Myocyte (in vitro differentiated cells): ENCODE results near the gene DIAPH2. TPM values are rescaled to one million over a fixed set of nuclear protein-coding genes. Genes with fewer than 3 reads are reported as not detected.
"Not testable (repeated sequence)": the region's sequence is repeated elsewhere in the genome, so short reads cannot be mapped to it uniquely, and the experiment has no call there.

Experiments used
- DNase-seq: peaks from one replicate; pipeline ENCODE4 v3.0.0-alpha.2; 2012; ENCODE audit warnings: low read depth
- total RNA-seq: library from RNA; depleted of rRNA; stranded (reverse); fragments of >200 nt; gene quantifications from 2 replicates; pipeline ENCODE4 v1.2.3, GENCODE V29; 2014

The DIAPH2 gene
- total RNA-seq, 1 donor from 2014 or later, result 6.4 TPM

DNA sequence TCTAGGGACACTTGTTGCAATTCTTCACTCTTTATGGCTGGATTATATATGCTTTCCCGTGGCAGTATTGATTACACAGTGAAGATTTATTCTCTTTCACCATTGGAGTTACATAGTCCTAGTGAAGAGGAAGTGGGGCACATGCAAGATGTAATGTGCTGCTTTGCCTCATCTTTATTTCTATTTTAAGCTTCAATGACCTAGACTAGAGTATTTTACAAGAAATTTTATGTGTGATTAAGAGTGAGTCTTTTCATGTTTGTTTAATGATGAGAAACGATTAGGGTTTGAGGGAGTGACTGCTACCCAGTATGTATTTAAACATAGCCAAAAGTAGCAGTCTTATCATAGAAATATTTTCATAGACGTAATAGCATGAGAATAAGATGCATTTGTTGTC, 30.8 kb downstream of the DIAPH2 start:
- DNase-seq, result no peak

DNA sequence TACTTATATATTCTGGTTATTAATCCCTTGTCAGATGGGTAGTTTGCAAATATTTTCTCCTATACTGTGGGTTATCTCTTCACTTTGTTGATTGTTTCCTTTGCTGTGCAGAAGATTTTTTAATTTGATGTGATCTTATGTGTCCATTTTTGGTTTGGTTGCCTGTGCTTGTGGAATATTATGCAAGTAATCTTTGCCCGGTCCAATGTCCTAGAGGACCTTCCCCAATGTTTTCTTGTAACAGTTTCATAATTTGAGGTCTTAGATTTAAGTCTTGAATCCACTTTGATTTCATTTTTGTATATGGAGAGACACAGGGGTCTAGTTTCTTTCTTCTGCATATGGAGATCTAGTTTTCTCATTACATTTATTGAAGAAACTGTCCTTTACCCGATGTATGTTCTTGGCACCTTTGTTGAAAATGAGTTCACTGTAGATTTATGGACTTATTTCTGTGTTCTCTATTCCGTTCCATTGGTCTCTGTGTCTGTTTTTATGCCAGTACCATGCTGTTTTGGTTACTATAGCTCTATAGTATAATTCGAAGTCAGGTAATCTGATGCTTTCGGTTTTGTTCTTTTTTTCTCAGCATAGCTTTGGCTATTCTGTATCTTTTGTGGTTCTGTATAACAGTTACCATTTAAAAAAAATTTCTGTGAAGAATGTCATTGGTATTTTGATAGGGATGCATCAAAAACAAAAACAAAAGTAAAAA, 34.7 kb downstream of the DIAPH2 start:
- no peak for DNase-seq

DNA sequence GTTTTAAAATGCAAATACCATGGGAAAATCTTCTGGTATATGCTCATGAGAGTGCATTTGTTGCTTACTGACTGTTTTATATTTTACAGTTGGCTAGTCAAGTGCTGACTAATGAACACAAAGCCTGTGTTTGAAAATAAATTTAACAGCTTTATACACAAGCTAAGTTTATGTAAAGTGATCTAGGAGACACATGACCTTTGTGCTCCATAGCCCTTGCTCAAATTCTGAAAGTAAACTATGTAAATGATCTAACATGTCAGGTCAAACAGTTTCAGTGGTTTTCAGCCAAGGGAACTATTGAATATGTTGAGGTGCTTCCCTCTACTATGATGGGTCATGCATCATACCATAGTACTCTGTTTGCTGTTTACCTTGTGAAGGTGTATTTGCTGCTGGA, 36.7 kb downstream of the DIAPH2 start:
- no peak for DNase-seq

DNA sequence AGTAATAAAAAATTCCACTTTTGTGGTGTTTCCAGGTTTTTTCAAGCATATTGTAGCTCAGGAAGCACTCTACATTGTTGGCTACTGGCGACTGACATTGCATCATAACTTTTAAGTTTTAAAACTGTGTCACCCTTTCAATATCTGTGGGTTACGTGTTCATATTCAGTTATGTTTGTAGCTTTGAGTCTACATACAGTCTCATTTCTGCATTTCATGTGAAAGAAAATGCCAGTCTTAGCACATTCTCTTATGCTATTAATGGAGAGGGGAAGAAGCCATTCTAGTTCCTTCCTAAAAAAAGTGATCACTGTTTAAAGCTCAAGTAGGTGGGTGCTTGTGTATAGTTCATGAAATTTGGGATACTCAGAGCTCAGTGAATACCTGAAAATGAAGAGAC, 38.1 kb downstream of the DIAPH2 start:
- no peak for DNase-seq

DNA sequence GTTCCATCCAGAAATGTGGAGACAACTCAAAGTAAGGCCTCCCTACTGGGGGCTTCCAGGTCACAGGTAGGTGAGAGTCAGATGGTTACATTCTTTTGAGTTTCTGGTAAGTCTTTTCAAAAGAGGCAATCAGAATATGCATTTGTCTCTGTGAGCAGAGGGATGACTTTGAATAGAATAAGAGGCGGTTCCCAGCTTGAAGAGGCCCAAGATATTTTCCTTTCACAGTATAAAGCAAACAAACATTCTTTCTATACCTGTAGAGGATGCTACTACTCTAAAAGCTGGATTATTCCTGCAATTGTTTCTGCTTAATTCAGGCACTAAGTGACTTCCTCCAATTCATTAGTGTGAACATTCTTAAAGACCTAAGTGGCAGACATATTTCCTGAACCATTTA, 44.4 kb downstream of the DIAPH2 start:
- DNase-seq, result no peak

DNA sequence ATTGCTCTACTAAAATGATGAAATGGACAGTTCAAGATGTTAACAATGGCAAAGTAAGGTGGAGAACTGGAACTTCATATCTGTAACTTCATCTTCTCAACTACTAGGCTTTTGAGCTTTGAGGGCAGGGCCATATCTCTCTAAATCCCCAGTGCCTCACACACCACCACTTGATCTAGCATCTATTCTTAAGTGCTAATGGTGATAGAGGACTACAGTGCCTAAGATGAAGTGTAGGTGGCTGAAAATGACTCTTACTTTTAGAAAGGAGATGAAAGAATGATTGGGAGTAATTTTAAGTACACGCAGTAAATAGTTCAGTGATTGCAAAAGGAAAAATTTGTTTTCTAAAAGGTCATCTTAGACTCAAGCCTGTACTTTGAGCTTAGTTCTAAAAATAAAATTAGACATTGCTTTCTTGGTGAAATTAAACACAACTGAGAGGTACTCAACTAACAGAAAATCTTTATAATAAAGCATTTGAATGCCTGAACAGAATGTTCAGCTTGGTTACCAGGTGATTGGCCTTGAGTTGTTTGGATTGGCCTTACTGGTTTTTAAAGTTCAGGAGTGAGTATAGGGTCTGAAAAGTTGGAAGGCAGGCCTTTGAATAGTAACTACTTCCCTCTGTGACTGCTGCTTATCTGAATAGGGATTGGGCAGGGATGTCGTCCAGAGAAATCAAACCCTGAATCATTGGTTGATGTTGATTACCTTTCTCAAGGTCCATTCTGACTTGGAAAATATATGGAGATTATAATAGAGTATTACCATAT, 45.4 kb downstream of the DIAPH2 start:
- DNase-seq, result no peak

DNA sequence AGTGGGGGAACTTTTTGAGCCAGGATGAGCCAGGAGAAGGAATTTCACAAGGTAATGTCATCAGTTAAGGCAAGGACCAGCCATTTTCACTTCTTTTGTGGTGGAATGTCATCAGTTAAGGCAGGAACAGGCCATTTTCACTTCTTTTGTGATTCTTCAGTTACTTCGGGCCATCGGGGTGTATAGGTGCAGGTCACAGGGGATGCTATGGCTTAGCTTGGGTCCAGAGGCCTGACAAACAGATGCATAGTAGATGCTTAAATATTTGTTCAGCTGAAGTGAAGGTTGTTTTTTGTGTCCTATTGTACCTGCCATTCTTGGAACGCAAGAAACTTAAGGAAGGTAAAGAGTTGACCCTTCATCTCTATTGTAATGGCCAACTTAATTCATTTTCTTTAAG, 46.4 kb downstream of the DIAPH2 start:
- DNase-seq, result not testable (repeated sequence)

DNA sequence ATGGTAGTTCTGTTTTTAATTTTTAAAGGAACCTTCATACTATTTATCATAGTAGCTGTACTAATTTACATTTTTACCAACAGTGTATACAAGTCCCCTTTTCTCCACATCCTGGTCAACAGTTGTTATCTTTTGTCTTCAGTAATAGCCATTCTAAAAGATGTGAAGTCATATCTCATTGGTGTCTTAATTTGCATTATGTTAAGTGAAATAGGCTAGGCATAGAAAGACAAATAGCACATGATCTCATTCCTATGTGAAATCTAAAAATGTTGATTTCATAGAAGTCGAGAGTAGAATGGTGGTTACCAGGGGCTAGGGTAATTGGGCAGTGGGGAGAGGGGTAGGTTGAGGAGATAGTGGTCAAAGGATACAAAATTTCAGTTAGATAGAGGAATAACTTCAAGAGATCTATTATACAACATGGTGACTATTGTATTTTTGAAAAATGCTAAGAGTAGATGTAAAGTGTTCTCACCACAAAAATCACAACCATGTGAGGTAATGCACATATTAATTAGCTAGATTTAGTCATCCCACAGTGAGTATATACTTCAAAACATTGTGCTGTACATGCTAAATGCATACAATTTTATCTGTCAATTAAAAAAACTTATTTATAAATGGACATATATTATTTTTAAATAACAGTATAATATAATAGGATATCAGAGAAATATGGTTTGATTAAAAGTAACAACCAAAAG, 58.9 kb downstream of the DIAPH2 start:
- DNase-seq, result no peak

DNA sequence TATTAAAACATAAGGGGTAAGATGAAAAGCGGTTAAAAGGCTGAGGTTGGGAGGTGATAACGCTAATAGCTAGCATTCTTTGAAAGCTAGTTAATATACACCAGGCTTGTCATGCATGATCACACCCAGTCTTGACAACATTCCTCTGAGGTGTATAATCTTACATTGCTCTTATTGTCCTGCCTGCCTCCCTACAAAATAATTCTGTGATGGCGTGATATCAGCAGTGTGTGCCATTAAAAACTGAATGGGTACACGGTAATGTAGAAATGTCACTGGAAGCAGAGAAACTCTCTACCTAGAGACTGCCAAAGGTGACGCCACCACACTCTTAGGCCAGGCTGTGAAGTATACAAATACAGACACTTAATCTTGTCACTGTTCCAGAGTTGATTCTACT, 68.1 kb downstream of the DIAPH2 start:
- no peak for DNase-seq

DNA sequence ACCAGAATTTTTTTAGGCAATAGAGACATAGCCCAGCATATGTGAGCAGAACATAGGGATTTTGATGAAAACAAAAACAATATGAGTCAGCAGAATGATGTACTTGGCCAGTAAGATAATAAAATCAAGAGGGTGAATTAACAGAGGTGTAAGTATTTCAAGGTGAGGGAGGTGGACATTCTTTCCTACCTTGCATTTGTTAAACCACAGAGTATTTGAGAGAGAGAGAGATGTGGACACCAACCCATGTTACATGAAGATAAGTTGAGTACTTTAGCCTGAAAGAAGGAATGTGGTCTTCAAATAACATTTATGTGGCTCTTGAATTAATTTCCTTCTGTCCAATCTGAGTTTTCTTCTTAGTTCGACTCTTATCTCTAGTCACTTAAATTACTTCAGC, 68.6 kb downstream of the DIAPH2 start:
- no peak for DNase-seq

DNA sequence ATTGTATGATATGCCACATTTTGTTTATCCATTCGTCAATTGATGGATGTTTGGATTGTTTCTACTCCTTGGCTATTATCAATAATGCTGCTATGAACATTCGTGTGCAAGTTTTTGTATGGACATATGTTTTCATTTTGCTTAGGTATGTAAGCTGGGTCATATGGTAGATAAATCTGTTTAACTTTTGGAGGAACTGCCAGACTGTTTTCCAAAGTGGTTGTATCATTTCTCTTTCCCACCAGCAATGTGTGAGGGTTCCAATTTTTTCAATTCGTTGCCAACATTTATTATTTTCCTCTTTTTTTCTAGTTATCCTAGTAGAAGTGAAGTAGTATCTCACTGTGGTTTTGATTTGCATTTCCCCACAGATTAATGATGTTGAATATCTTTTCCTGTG, 71.8 kb downstream of the DIAPH2 start:
- no peak for DNase-seq

DNA sequence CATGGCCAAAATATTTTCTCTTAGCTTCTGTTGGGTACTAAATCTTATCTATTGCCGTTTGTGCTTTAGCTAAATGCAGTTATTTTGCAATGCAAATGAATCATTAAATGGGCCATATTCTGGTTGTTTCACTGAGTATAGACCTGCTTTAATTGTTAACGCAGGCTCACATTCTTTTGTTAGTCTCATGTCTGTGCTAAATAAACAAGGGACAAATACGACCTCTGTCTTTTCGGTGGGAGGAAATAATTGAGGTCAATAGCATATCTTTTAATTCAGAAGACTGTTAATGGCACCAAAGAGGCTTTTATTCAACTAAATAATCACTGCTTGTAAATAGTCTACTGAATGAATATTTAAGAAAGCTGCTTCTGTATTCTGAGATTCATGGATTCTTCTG, 76.9 kb downstream of the DIAPH2 start:
- no peak for DNase-seq

DNA sequence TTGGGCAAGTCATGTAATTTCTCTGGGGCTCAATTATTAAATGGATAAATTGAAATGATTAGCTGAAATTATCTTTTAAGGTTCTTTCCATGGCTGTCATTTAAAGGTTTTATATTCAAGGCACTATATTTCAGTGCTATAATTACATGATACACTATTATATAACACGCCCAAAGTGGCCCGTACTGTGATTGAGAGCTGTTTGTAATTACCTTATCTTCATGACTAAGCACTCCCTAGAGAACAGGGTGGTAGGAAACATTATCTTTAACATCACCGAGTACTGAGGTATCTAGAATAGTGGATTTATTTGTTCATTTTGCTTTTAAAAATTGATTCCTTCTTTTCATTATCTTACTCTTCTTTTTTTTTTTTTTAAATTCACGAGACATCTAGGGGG, 79.0 kb downstream of the DIAPH2 start:
- no peak for DNase-seq

DNA sequence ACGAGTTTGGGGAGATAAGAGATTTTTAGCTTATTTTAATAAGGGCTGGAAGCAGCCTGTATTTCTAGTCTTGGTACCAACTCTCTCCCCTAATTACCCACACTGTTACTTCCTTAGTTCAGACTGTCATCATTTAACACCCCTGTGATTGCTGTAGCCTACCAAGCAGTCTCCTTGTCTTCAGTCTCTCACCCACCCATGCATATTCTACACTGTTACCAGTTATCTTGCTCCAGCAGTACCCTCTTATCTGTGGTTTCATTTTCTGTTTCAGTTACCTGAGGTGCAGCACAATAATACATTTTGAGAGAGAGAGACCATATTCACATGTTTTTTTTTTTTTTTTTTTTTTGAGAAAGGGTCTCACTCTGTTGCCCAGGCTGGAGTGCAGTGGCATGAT, 80.2 kb downstream of the DIAPH2 start:
- DNase-seq, result no peak

DNA sequence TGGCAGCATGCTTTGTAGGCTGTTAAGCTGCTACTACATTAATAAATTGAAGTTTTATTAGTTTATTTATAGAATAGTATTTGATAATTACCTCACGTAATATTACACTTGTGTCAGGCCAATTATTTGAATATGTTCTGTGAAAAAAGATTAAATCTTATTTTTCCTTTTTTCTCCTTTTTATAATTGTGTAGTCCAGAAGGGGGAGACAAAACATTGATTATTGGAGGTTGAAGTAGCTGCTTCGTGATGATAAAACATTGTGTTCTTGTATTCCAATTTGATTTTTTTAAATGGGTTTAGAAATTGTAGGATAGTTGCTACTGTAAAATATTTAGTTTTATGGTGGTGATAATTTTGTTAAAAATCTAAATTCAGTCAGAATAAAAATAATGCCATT, 85.7 kb downstream of the DIAPH2 start:
- DNase-seq, result peak; percentile 22

DNA sequence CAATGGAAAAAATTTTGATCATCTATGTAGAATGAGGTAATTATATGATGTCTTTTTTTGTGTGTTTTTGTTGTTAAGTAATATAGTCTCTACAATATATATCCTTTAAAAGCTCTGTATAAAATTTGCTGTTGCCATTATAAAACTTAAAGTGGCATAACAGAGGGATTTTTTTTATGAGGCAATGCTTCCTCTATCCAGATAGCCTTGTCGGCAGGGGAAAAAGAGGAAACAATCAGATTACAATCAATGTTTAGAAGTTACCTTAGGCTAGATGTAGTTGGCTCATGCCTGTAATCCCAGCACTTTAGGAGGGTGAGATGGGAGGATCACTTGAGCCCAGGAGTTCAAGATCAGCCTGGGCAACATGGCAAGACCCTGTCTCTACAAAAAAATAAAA, 86.8 kb downstream of the DIAPH2 start:
- DNase-seq, result no peak

DNA sequence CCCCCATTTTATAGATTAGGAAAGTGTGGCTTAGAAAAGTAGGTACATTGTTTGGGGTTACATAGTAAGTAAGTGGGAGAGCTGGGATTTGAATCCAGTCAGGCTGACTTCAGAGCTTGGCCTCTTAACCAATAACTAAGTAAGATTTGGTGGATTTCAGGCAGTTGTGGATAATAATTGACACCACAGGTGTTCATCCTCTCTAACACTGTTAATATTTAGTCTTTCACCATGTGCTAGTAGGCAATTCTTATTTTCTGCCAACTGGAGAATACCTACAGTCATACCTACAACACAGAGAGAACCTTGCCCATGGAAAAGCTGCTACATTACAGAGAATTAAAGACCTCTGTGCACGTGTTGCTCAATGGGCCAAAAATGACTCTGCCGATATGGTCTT, 89.5 kb downstream of the DIAPH2 start:
- DNase-seq, result no peak

DNA sequence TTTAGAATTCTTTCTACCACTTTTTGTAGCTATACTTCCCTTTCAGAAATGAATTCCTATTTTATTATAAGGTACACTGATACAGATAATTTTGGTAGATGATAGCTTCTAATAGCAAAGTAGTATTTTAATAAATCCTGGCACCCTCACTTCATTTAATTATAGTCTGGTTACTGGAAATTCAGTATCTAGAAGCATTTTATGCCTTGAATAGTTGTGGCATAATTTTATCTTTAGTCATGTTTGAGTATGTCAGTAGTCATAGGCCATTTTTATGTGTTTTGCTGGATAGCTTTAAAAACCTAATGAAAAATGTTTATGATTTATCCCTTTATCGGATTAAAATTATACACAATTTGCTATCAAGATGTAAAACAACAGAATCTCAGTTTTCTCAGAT, 92.3 kb downstream of the DIAPH2 start:
- no peak for DNase-seq

DNA sequence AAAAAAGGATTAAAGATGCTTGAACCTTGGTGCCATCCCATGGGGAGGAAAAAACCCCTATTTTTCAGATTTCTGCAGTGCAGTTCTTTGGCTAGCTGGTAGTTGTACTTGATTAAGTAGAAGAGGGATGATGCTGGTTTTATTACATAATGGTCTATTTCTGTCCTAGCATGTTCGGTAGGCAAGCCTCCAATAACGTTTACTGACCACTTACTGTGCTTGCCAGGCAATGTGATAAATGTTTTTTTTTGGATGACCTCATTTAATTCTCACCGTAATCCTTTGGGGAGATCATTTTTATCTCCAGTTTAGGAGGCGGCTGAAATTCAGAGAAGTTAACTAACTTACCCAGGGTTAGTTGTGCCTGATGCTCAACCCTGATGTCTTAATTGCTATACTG, 106.9 kb downstream of the DIAPH2 start:
- peak; percentile 62 for DNase-seq

DNA sequence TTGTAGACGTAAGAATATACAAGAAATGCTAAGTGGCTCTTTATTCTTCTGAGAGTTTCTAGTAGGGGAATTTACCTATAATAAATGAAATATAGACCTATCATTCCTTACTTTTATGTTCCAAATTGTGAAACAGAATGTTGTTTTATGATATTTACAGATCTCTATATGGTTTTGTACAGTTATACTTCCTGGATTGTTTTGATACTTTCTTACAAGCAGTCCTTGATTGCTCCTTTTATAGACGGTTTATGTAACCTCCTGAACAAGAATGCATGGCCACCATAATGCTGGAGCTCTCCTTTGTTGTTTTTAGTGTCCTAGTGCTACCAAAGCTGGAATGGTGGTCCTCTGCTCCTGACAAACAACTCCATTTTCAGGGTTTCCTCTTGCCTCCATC, 107.4 kb downstream of the DIAPH2 start:
- DNase-seq, result no peak

DNA sequence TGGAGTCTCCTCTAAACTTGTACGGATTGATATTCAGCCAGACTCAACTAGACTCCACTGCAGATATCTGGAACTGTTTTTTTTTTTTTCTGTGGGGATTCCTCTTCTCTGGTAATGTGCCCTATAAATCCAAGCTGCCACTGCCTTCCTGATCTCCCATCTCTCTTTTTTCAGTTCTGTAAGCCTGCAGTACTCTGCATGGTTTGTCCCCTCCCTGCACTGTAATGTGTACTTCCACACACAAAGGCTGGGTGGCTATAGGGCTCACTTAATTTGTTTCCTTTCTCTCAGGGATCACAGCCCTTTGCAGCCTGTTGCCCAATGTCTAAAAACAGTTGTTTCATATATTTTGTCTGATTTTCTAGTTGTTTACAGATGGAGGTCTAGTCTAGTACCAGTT, 114.3 kb downstream of the DIAPH2 start:
- no peak for DNase-seq

DNA sequence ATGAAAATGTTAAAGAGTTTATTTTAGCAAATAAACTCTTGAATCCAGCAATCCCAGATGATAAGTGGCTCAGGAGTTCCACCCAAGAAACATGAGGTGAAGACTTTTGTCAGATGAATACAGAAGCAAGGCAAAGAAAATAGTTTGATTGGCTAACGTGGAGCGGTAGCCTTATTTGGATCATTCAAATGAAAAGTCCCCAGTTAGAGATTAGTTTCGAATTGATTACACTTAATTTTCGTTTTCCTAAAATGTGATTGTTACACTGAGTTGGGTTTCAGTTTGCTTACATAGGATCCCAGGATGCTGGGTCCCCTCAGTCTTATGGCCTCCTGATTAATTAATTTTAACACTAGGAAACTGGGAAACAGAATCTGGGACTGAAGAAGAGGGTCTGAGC, 122.7 kb downstream of the DIAPH2 start:
- no peak for DNase-seq
